Right lung (tissue), 5 donors: Measurements from ENCODE around the gene OVAAL. TPM values are rescaled to one million over a fixed set of nuclear protein-coding genes. Genes with fewer than 3 reads are reported as not detected.
"Not testable (repeated sequence)": the region's sequence is repeated elsewhere in the genome, so short reads cannot be mapped to it uniquely, and the experiment has no call there.

Experiments
- DNase-seq, 2 donors: peaks; one replicate each; pipeline ENCODE4 v3.0.0-alpha.2; 2013
- polyA plus RNA-seq, 5 donors: library from polyadenylated mRNA; unstranded; fragments of 120-200 nt; gene quantifications; one replicate each; pipeline versions ENCODE4 v1.2.1 to v1.2.3, GENCODE V29; 2013; ENCODE audit warnings: inconsistent platforms in 1 of 5, low replicate concordance in 1 of 5; ENCODE audit not compliant: insufficient read length in 5 of 5, insufficient read depth in 1 of 5

The OVAAL gene
- polyA plus RNA-seq, 5 donors = not detected

GRCh38 chr1:180540697-180541594 lies 17.8 kb upstream of the OVAAL start:
- no peak for DNase-seq

- DNase-seq = no peak
Measured at GRCh38 chr1:180542113-180542837, 16.5 kb upstream of the OVAAL start.

GRCh38 chr1:180542838-180543145 lies 16.0 kb upstream of the OVAAL start:
- no peak for DNase-seq

- no peak for DNase-seq
Measured at GRCh38 chr1:180544050-180544449, 14.7 kb upstream of the OVAAL start.

GRCh38 chr1:180545991-180546390 lies 12.8 kb upstream of the OVAAL start:
- no peak for DNase-seq

- DNase-seq = no peak
Measured at GRCh38 chr1:180548686-180549317, 10.0 kb upstream of the OVAAL start.

- not testable (repeated sequence) for DNase-seq
Measured at GRCh38 chr1:180549770-180550169, 9.0 kb upstream of the OVAAL start.

GRCh38 chr1:180550241-180550640 lies 8.5 kb upstream of the OVAAL start:
- DNase-seq = no peak

- no peak for DNase-seq
Measured at GRCh38 chr1:180551997-180552396, 6.8 kb upstream of the OVAAL start.

- not testable (repeated sequence) for DNase-seq
Measured at GRCh38 chr1:180553046-180553445, 5.7 kb upstream of the OVAAL start.

GRCh38 chr1:180555411-180555810 lies 3.4 kb upstream of the OVAAL start:
- DNase-seq = no peak

GRCh38 chr1:180560200-180560867 lies 1.6 kb downstream of the OVAAL start:
- DNase-seq = no peak

GRCh38 chr1:180560868-180561600 lies 2.3 kb downstream of the OVAAL start:
- no peak for DNase-seq

GRCh38 chr1:180562640-180563025 lies 3.9 kb downstream of the OVAAL start:
- DNase-seq = no peak

- no peak for DNase-seq
Measured at GRCh38 chr1:180563026-180563827, 4.5 kb downstream of the OVAAL start.

- peak in 1 of 2 donors; percentile 64 for DNase-seq
Measured at GRCh38 chr1:180565121-180565871, 6.5 kb downstream of the OVAAL start.

GRCh38 chr1:180566026-180566425 lies 7.3 kb downstream of the OVAAL start:
- DNase-seq = no peak

GRCh38 chr1:180566495-180566894 lies 7.7 kb downstream of the OVAAL start:
- no peak for DNase-seq

- no peak for DNase-seq
Measured at GRCh38 chr1:180567654-180568053, 8.9 kb downstream of the OVAAL start.

- no peak for DNase-seq
Measured at GRCh38 chr1:180568184-180568583, 9.4 kb downstream of the OVAAL start.
